HEK293 (cell line): ENCODE data around the gene THBS3.

Source experiments
- CTCF ChIA-PET: fragments of 350-600 bp; formaldehyde crosslinking; extraction: SDS; loops from one replicate; lab custom pipeline; 2021; ENCODE audit warnings: antibody characterized with exemption; lab: Yijun Ruan, JAX
- POLR2A ChIA-PET: fragments of 300-600 bp; formaldehyde crosslinking; extraction: SDS; loops from one replicate; lab custom pipeline; 2020; ENCODE audit warnings: antibody characterized with exemption, inconsistent platforms; lab: Yijun Ruan, JAX
- H3K27ac ChIP-seq: fragments of 200-500 bp; sonication (Bioruptor generic); 2 replicates; pipeline ENCODE4 v1.5.1; 2014; ENCODE audit warnings: low read depth, low read length, control low read depth, inconsistent platforms; ENCODE audit errors: extremely low read depth
- H3K36me3 ChIP-seq, 2 experiments: fragments of 200-500 bp in 1 of 2; sonication (Bioruptor generic) in 1 of 2; 1 replicate in 1 of 2; 2 replicates in 1 of 2; pipeline ENCODE4 v1.5.1; 2014 to 2017; ENCODE audit warnings: inconsistent platforms in 2 of 2, low read length in 2 of 2; ENCODE audit not compliant: control insufficient read depth in 2 of 2, insufficient read depth in 1 of 2
- H3K4me1 ChIP-seq: fragments of 200-500 bp; sonication (Bioruptor generic); 2 replicates; pipeline ENCODE4 v1.5.1; 2014; ENCODE audit warnings: mild to moderate bottlenecking, low read length, inconsistent platforms; ENCODE audit not compliant: control insufficient read depth, insufficient read depth
- H3K4me3 ChIP-seq: 2 replicates; pipeline ENCODE4 v1.5.1; 2011; ENCODE audit warnings: low read depth, mild to moderate bottlenecking, control low read depth, low read length, moderate library complexity
- H3K9me3 ChIP-seq: fragments of 200-500 bp; sonication (Bioruptor generic); 2 replicates; pipeline ENCODE4 v1.5.1; 2014; ENCODE audit warnings: low read depth, low read length, inconsistent platforms; ENCODE audit not compliant: control insufficient read depth, insufficient read depth
- FEZF1 ChIP-seq: fragments of 450-650 bp; formaldehyde crosslinking; IDR thresholded peaks from 2 replicates; pipeline ENCODE4 v1.5.1; 2016; ENCODE audit warnings: missing biosample characterization, missing genetic modification characterization
- GFI1B ChIP-seq: fragments of 450-650 bp; formaldehyde crosslinking; IDR thresholded peaks from 2 replicates; pipeline ENCODE4 v1.5.1; 2016; ENCODE audit warnings: missing biosample characterization, missing genetic modification characterization
- OSR2 ChIP-seq: fragments of 450-650 bp; formaldehyde crosslinking; IDR thresholded peaks from 2 replicates; pipeline ENCODE4 v1.5.1; 2016; ENCODE audit warnings: missing biosample characterization, missing genetic modification characterization
- YY1 ChIP-seq: fragments of 450-650 bp; formaldehyde crosslinking; IDR thresholded peaks from 2 replicates; pipeline ENCODE4 v1.5.1; 2018; ENCODE audit warnings: missing biosample characterization, missing genetic modification characterization
- ZBTB20 ChIP-seq: fragments of 450-650 bp; formaldehyde crosslinking; IDR thresholded peaks from 2 replicates; pipeline ENCODE4 v1.5.1; 2016; ENCODE audit warnings: missing biosample characterization, missing genetic modification characterization
- ZBTB48 ChIP-seq: fragments of 450-650 bp; formaldehyde crosslinking; IDR thresholded peaks from 2 replicates; pipeline ENCODE4 v1.5.1; 2016; ENCODE audit warnings: missing biosample characterization, missing genetic modification characterization
- ZFHX2 ChIP-seq: fragments of 450-650 bp; formaldehyde crosslinking; conservative IDR thresholded peaks from 2 replicates; pipeline ENCODE4 v1.5.1; 2016; ENCODE audit warnings: missing biosample characterization, missing genetic modification characterization
- ZNF138 ChIP-seq: fragments of 450-650 bp; formaldehyde crosslinking; IDR thresholded peaks from 2 replicates; pipeline ENCODE4 v1.5.1; 2016; ENCODE audit warnings: missing biosample characterization, missing genetic modification characterization, borderline replicate concordance
- ZNF157 ChIP-seq: fragments of 450-650 bp; formaldehyde crosslinking; IDR thresholded peaks from 2 replicates; pipeline ENCODE4 v1.5.1; 2016; ENCODE audit warnings: missing biosample characterization, missing genetic modification characterization
- ZNF274 ChIP-seq, 2 experiments: fragments of 200-500 bp in 1 of 2; fragments of 450-650 bp in 1 of 2; sonication (Bioruptor generic) in 1 of 2; formaldehyde crosslinking in 1 of 2; IDR thresholded peaks; 2 replicates each; pipeline versions ENCODE4 v1.5.1 to v1.6.1; 2014 to 2016; ENCODE audit warnings: borderline replicate concordance in 1 of 2, inconsistent platforms in 1 of 2, low read length in 1 of 2, missing biosample characterization in 1 of 2, missing genetic modification characterization in 1 of 2
- ZNF292 ChIP-seq: fragments of 450-650 bp; formaldehyde crosslinking; IDR thresholded peaks from 2 replicates; pipeline ENCODE4 v1.5.1; 2016; ENCODE audit warnings: low read depth, missing biosample characterization, missing genetic modification characterization, borderline replicate concordance
- ZNF335 ChIP-seq: fragments of 450-650 bp; formaldehyde crosslinking; conservative IDR thresholded peaks from 2 replicates; pipeline ENCODE4 v1.5.1; 2016; ENCODE audit warnings: missing biosample characterization, missing genetic modification characterization
- ZNF426 ChIP-seq: fragments of 450-650 bp; formaldehyde crosslinking; IDR thresholded peaks from 2 replicates; pipeline ENCODE4 v1.5.1; 2017; ENCODE audit warnings: missing biosample characterization, missing genetic modification characterization, mild to moderate bottlenecking, inconsistent platforms, moderate library complexity
- ZNF548 ChIP-seq: fragments of 450-650 bp; formaldehyde crosslinking; IDR thresholded peaks from 2 replicates; pipeline ENCODE4 v1.5.1; 2016; ENCODE audit warnings: missing biosample characterization, missing genetic modification characterization
- ZNF558 ChIP-seq: fragments of 450-650 bp; formaldehyde crosslinking; IDR thresholded peaks from 2 replicates; pipeline ENCODE4 v1.5.1; 2016; ENCODE audit warnings: missing biosample characterization, missing genetic modification characterization
- ZNF610 ChIP-seq: fragments of 450-650 bp; formaldehyde crosslinking; IDR thresholded peaks from 2 replicates; pipeline ENCODE4 v1.5.1; 2016; ENCODE audit warnings: missing biosample characterization, missing genetic modification characterization, borderline replicate concordance
- ZNF626 ChIP-seq: fragments of 450-650 bp; sonication (Bioruptor Pico); formaldehyde crosslinking; IDR thresholded peaks from 2 replicates; pipeline ENCODE4 v1.5.1; 2018; ENCODE audit warnings: missing biosample characterization, missing genetic modification characterization, inconsistent platforms
- ZNF629 ChIP-seq: fragments of 450-650 bp; formaldehyde crosslinking; IDR thresholded peaks from 2 replicates; pipeline ENCODE4 v1.5.1; 2017; ENCODE audit warnings: missing biosample characterization, missing genetic modification characterization
- ZNF776 ChIP-seq: fragments of 450-650 bp; formaldehyde crosslinking; IDR thresholded peaks from 2 replicates; pipeline ENCODE4 v1.5.0; 2017; ENCODE audit warnings: missing biosample characterization, missing genetic modification characterization, borderline replicate concordance
- TF ChIP-seq, protein P1 (sequence below): fragments of 450-650 bp; formaldehyde crosslinking; IDR thresholded peaks from 2 replicates; pipeline ENCODE4 v1.5.1; 2016; ENCODE audit warnings: missing biosample characterization, missing genetic modification characterization
- TF ChIP-seq, protein P2 (sequence below): fragments of 450-650 bp; formaldehyde crosslinking; IDR thresholded peaks from 2 replicates; pipeline ENCODE4 v1.5.1; 2016; ENCODE audit warnings: missing biosample characterization, missing genetic modification characterization, low read depth
- TF ChIP-seq, protein P3 (sequence below): fragments of 450-650 bp; formaldehyde crosslinking; IDR thresholded peaks from 2 replicates; pipeline ENCODE4 v1.5.1; 2016; ENCODE audit warnings: missing biosample characterization, missing genetic modification characterization
- TF ChIP-seq, protein P4 (sequence below): fragments of 450-650 bp; formaldehyde crosslinking; IDR thresholded peaks from 2 replicates; pipeline ENCODE4 v1.5.1; 2016; ENCODE audit warnings: missing biosample characterization, missing genetic modification characterization

The THBS3 gene

DNA sequence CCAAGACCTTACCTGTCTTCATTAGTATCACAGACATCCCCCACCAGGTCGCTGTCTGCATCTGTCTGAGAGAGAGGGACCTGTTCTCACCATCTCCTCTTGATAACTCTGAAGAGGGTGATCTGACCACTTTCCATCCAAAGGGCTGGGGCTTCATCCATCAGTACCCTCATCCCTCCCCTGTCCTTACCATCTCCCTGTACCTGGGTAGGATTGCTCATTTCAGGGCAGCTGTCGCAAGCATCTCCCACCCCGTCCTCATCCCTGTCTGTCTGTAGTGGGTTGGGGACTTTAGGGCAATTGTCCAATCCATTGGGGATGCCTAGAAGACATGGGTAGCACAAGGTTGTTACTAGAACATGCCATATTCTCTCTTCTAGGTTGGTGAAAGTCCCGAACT is 7.9 kb downstream of the THBS3 start:
- H3K4me3 ChIP-seq, result no peak overlapping the region
- TF ChIP-seq ZFHX2 (tag by site-specific recombination) (no peak), ZNF292 (tag by site-specific recombination) (no peak), ZNF548 (tag by site-specific recombination) (no peak)
- TF ChIP-seq, all 188 proteins: peak for 0
- peaks cover 0 to 52% of the 10 kb centered on the region in 2 experiments; a peak in 1 of 3 replicates for H3K36me3 ChIP-seq
- ChIA-PET CTCF (interaction anchor here (0.7 kb wide), 1 partner anchor 30 kb away, joined by 3 read pairs; no protein-coding TSS in a partner anchor), POLR2A (no interaction called here)
- H3K9me3 ChIP-seq, result no peaks in the 10 kb centered on the region
- no peaks in the 10 kb centered on the region for H3K4me1 ChIP-seq
- no peak overlapping the region for H3K27ac ChIP-seq

DNA sequence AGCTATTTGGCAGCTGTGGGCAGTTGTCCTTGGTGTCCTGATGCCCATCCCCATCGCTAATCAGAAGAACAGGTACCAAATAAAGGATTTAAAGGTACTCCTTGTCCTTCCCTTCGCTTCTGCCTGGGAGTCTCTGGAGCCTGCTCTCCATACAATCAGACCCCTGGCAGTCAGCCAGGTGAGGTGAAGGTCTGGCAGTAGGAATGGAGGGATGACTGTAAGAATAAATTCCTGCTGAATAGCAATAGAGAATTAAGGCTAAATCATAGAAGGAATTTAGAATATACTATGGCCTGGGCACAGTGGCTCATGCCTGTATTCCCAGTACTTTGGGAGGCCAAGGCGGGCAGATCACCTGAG is 9.2 kb downstream of the THBS3 start:
- no peak for TF ChIP-seq ZNF626 (tag by site-specific recombination)
- TF ChIP-seq, protein P1, sequence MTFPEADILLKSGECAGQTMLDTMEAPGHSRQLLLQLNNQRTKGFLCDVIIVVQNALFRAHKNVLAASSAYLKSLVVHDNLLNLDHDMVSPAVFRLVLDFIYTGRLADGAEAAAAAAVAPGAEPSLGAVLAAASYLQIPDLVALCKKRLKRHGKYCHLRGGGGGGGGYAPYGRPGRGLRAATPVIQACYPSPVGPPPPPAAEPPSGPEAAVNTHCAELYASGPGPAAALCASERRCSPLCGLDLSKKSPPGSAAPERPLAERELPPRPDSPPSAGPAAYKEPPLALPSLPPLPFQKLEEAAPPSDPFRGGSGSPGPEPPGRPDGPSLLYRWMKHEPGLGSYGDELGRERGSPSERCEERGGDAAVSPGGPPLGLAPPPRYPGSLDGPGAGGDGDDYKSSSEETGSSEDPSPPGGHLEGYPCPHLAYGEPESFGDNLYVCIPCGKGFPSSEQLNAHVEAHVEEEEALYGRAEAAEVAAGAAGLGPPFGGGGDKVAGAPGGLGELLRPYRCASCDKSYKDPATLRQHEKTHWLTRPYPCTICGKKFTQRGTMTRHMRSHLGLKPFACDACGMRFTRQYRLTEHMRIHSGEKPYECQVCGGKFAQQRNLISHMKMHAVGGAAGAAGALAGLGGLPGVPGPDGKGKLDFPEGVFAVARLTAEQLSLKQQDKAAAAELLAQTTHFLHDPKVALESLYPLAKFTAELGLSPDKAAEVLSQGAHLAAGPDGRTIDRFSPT, result no peak
- TF ChIP-seq ZBTB48, result no peak
- TF ChIP-seq, protein P2, sequence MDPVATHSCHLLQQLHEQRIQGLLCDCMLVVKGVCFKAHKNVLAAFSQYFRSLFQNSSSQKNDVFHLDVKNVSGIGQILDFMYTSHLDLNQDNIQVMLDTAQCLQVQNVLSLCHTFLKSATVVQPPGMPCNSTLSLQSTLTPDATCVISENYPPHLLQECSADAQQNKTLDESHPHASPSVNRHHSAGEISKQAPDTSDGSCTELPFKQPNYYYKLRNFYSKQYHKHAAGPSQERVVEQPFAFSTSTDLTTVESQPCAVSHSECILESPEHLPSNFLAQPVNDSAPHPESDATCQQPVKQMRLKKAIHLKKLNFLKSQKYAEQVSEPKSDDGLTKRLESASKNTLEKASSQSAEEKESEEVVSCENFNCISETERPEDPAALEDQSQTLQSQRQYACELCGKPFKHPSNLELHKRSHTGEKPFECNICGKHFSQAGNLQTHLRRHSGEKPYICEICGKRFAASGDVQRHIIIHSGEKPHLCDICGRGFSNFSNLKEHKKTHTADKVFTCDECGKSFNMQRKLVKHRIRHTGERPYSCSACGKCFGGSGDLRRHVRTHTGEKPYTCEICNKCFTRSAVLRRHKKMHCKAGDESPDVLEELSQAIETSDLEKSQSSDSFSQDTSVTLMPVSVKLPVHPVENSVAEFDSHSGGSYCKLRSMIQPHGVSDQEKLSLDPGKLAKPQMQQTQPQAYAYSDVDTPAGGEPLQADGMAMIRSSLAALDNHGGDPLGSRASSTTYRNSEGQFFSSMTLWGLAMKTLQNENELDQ (tag by site-specific recombination), result no peak
- no peak for TF ChIP-seq GFI1B (tag by site-specific recombination)
- TF ChIP-seq OSR2 (tag by site-specific recombination), result no peak
- no peak for TF ChIP-seq ZNF610 (tag by site-specific recombination)
- no peak for TF ChIP-seq FEZF1 (tag by site-specific recombination)
- TF ChIP-seq, protein P3, sequence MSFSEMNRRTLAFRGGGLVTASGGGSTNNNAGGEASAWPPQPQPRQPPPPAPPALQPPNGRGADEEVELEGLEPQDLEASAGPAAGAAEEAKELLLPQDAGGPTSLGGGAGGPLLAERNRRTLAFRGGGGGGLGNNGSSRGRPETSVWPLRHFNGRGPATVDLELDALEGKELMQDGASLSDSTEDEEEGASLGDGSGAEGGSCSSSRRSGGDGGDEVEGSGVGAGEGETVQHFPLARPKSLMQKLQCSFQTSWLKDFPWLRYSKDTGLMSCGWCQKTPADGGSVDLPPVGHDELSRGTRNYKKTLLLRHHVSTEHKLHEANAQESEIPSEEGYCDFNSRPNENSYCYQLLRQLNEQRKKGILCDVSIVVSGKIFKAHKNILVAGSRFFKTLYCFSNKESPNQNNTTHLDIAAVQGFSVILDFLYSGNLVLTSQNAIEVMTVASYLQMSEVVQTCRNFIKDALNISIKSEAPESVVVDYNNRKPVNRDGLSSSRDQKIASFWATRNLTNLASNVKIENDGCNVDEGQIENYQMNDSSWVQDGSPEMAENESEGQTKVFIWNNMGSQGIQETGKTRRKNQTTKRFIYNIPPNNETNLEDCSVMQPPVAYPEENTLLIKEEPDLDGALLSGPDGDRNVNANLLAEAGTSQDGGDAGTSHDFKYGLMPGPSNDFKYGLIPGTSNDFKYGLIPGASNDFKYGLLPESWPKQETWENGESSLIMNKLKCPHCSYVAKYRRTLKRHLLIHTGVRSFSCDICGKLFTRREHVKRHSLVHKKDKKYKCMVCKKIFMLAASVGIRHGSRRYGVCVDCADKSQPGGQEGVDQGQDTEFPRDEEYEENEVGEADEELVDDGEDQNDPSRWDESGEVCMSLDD (tag by site-specific recombination), result no peak
- no peak for TF ChIP-seq ZNF157 (tag by site-specific recombination)
- no peak for TF ChIP-seq ZNF138 (tag by site-specific recombination)
- no peak for TF ChIP-seq ZNF558 (tag by site-specific recombination)
- no peak for TF ChIP-seq ZBTB20 (tag by site-specific recombination)
- TF ChIP-seq, protein P4, sequence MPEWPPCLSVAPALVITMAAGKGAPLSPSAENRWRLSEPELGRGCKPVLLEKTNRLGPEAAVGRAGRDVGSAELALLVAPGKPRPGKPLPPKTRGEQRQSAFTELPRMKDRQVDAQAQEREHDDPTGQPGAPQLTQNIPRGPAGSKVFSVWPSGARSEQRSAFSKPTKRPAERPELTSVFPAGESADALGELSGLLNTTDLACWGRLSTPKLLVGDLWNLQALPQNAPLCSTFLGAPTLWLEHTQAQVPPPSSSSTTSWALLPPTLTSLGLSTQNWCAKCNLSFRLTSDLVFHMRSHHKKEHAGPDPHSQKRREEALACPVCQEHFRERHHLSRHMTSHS, result no peak
- TF ChIP-seq ZNF426 (tag by site-specific recombination), result no peak
- no peak for TF ChIP-seq ZNF776 (tag by site-specific recombination)
- TF ChIP-seq ZNF274 (IDR thresholded peaks at IDR 0.05; ENCODE audit: low read length), result no peak
- no peak for TF ChIP-seq ZNF274 (tag by site-specific recombination; IDR thresholded peaks at IDR 0.05; ENCODE audit: borderline replicate concordance)
- no peak for TF ChIP-seq ZNF335 (tag by site-specific recombination)
- TF ChIP-seq ZNF629 (tag by site-specific recombination), result no peak
- no peak for TF ChIP-seq YY1 (tag by site-specific recombination)
- H3K4me1 ChIP-seq, result no peaks in the 10 kb centered on the region
- no peak overlapping the region for H3K27ac ChIP-seq
- POLR2A ChIA-PET, result no interaction called here
- CTCF ChIA-PET, result interaction anchor here (0.6 to 1.4 kb wide), 2 partner anchors 23 to 30 kb away, joined by 3 read pairs; no protein-coding TSS in a partner anchor
- H3K36me3 ChIP-seq, result peaks cover 0 to 52% of the 10 kb centered on the region in 2 experiments; a peak in 1 of 3 replicates
- no peaks in the 10 kb centered on the region for H3K9me3 ChIP-seq
- no peak overlapping the region for H3K4me3 ChIP-seq
